NB4 (cell line): Measurements from ENCODE around the gene PDE4A.

Source experiments
- MAX ChIP-seq: IDR thresholded peaks from 2 replicates; pipeline ENCODE4 v1.6.1; 2011; ENCODE audit warnings: low read depth, low read length
- POLR2A ChIP-seq: IDR thresholded peaks from 2 replicates; pipeline ENCODE4 v1.6.1; 2011; ENCODE audit warnings: mild to moderate bottlenecking; ENCODE audit not compliant: insufficient read length; ENCODE audit errors: extremely low read depth
- TF ChIP-seq, protein P1 (sequence below): IDR thresholded peaks from one replicate; pipeline ENCODE4 v1.5.1; 2012; ENCODE audit warnings: low read depth, low read length

DNA sequence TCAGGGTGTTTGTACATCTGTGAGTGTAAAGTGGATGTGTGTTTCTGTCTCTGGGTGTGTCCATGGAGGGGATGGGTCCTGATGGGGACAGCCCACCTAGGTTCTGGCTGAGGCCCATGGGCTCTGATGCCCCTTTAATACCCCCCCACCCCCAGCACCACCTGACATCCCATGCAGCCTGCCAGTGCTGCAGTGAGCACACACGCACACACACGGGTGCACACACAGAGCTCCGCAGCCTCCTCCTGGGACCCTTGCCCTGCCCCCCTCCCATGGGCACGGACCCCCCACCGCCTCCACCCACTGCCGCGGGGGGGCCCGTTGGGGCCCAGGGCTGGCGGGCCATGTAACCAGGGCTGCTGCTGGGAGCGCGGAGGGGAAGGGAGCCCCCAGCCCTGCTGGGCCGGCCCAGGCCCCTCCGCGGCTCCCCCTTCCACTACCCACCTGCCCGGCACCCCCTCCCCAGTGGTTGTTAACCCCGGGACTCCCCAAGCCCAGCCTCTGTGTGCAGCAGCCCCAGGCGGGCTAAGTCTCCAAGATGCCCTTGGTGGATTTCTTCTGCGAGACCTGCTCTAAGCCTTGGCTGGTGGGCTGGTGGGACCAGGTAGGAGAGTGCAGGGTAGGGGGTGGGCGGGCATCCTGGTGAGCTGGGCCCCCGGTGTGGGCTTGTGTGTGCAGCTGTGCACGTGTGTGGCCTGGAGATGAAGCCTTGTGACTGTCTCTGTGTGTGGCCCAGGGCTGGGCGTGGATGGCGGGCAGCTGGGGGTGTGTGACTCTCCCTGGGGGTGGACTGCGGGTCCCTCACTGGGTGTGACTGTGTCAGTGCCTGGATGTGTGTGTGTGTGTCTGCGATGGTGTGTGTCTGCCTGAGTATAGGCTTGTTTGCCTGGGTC is 32.6 kb downstream of the PDE4A start:
- TF ChIP-seq, protein P1, sequence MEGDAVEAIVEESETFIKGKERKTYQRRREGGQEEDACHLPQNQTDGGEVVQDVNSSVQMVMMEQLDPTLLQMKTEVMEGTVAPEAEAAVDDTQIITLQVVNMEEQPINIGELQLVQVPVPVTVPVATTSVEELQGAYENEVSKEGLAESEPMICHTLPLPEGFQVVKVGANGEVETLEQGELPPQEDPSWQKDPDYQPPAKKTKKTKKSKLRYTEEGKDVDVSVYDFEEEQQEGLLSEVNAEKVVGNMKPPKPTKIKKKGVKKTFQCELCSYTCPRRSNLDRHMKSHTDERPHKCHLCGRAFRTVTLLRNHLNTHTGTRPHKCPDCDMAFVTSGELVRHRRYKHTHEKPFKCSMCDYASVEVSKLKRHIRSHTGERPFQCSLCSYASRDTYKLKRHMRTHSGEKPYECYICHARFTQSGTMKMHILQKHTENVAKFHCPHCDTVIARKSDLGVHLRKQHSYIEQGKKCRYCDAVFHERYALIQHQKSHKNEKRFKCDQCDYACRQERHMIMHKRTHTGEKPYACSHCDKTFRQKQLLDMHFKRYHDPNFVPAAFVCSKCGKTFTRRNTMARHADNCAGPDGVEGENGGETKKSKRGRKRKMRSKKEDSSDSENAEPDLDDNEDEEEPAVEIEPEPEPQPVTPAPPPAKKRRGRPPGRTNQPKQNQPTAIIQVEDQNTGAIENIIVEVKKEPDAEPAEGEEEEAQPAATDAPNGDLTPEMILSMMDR, result no peak
- TF ChIP-seq POLR2A (no peak), MAX (no peak)
